HepG2 (cell line): ENCODE measurements around the gene DTX2. TPM values are rescaled to one million over a fixed set of nuclear protein-coding genes. Genes with fewer than 3 reads are reported as not detected.

ENCODE experiments used
- EZH2 ChIP-seq: conservative IDR thresholded peaks from 2 replicates; pipeline ENCODE4 v1.6.1; 2012; ENCODE audit warnings: mild to moderate bottlenecking, low read depth, low read length, moderate library complexity
- IRX3 ChIP-seq: sonication (generic); formaldehyde crosslinking; IDR thresholded peaks from 2 replicates; pipeline ENCODE4 v1.8.1; 2023; ENCODE audit warnings: mild to moderate bottlenecking, low read depth, missing genetic modification reagents, borderline replicate concordance
- KAT2B ChIP-seq: fragments of 150-350 bp; IDR thresholded peaks from 2 replicates; pipeline ENCODE4 v1.6.1; 2014; ENCODE audit warnings: low read depth, low read length, borderline replicate concordance
- KDM1A ChIP-seq: IDR thresholded peaks from 2 replicates; pipeline ENCODE4 v1.6.1; 2016; ENCODE audit warnings: missing compliant biosample characterization
- KLF9 ChIP-seq: IDR thresholded peaks from 2 replicates; pipeline ENCODE4 v1.6.1; 2016; ENCODE audit warnings: low read depth
- MEIS1 ChIP-seq: sonication (generic); formaldehyde crosslinking; IDR thresholded peaks from 2 replicates; pipeline ENCODE4 v1.9.0; 2021; ENCODE audit warnings: mild to moderate bottlenecking, missing genetic modification reagents, moderate library complexity, borderline replicate concordance
- PHF21A ChIP-seq: sonication (generic); formaldehyde crosslinking; IDR thresholded peaks from 2 replicates; pipeline ENCODE4 v1.5.0; 2020; ENCODE audit warnings: mild to moderate bottlenecking, missing genetic modification reagents
- POLR2G ChIP-seq: fragments of 200-400 bp; formaldehyde crosslinking; IDR thresholded peaks from 2 replicates; pipeline ENCODE4 v1.6.1; 2018; ENCODE audit warnings: mild to moderate bottlenecking, low read depth, low read length, moderate library complexity
- RELA ChIP-seq: sonication (generic); formaldehyde crosslinking; IDR thresholded peaks from 2 replicates; pipeline ENCODE4 v1.4.0; 2020; ENCODE audit warnings: missing genetic modification reagents
- SNAPC2 ChIP-seq: sonication (generic); formaldehyde crosslinking; IDR thresholded peaks from 2 replicates; pipeline ENCODE4 v1.8.1; 2022; ENCODE audit warnings: mild to moderate bottlenecking, missing genetic modification reagents
- SP140L ChIP-seq: sonication (generic); formaldehyde crosslinking; IDR thresholded peaks from 2 replicates; pipeline ENCODE4 v1.4.0; 2020; ENCODE audit warnings: missing genetic modification reagents, borderline replicate concordance
- SRF ChIP-seq: IDR thresholded peaks from 2 replicates; pipeline ENCODE4 v1.6.1; 2011; ENCODE audit warnings: mild to moderate bottlenecking, low read depth, low read length, moderate library complexity
- TAF15 ChIP-seq: fragments of 200-400 bp; formaldehyde crosslinking; IDR thresholded peaks from one replicate; pipeline ENCODE4 v1.6.1; 2018; ENCODE audit warnings: mild to moderate bottlenecking, low read depth, low read length; ENCODE audit not compliant: poor library complexity, severe bottlenecking
- THRA ChIP-seq: sonication (generic); formaldehyde crosslinking; IDR thresholded peaks from 2 replicates; pipeline ENCODE4 v1.4.0; 2020; ENCODE audit warnings: missing genetic modification reagents, borderline replicate concordance
- TSC22D2 ChIP-seq: sonication (generic); formaldehyde crosslinking; IDR thresholded peaks from 2 replicates; pipeline ENCODE4 v1.5.1; 2020; ENCODE audit warnings: missing genetic modification reagents, mild to moderate bottlenecking, borderline replicate concordance
- WIZ ChIP-seq: sonication (generic); formaldehyde crosslinking; IDR thresholded peaks from 2 replicates; pipeline ENCODE4 v1.5.1; 2020; ENCODE audit warnings: mild to moderate bottlenecking, missing genetic modification reagents
- ZHX1 ChIP-seq: sonication (generic); formaldehyde crosslinking; IDR thresholded peaks from 2 replicates; pipeline ENCODE4 v1.8.1; 2022; ENCODE audit warnings: low read depth, mild to moderate bottlenecking, missing genetic modification reagents
- ZNF3 ChIP-seq: IDR thresholded peaks from 2 replicates; pipeline ENCODE4 v1.7.0; 2017; ENCODE audit warnings: inconsistent platforms
- ZNF317 ChIP-seq: sonication (generic); formaldehyde crosslinking; IDR thresholded peaks from 2 replicates; pipeline ENCODE4 v1.5.0; 2020; ENCODE audit warnings: mild to moderate bottlenecking, missing genetic modification reagents
- ZNF367 ChIP-seq: sonication (generic); formaldehyde crosslinking; IDR thresholded peaks from 2 replicates; pipeline ENCODE4 v1.4.0; 2020; ENCODE audit warnings: missing genetic modification reagents, borderline replicate concordance
- ZNF552 ChIP-seq: sonication (generic); formaldehyde crosslinking; IDR thresholded peaks from 2 replicates; pipeline ENCODE4 v1.9.0; 2022; ENCODE audit warnings: missing genetic modification reagents, mild to moderate bottlenecking, borderline replicate concordance
- ZNF749 ChIP-seq: sonication (generic); formaldehyde crosslinking; IDR thresholded peaks from 2 replicates; pipeline ENCODE4 v1.8.0; 2022; ENCODE audit warnings: mild to moderate bottlenecking, missing genetic modification reagents, moderate library complexity, borderline replicate concordance
- ZNF768 ChIP-seq: sonication (generic); formaldehyde crosslinking; IDR thresholded peaks from 2 replicates; pipeline ENCODE4 v1.4.0; 2020; ENCODE audit warnings: missing genetic modification reagents
- ZNF773 ChIP-seq: sonication (generic); formaldehyde crosslinking; IDR thresholded peaks from 2 replicates; pipeline ENCODE4 v1.4.0; 2020; ENCODE audit warnings: missing genetic modification reagents, borderline replicate concordance
- ZSCAN22 ChIP-seq: sonication (generic); formaldehyde crosslinking; IDR thresholded peaks from 2 replicates; pipeline ENCODE4 v1.4.0; 2020; ENCODE audit warnings: mild to moderate bottlenecking, missing genetic modification reagents
- polyA plus RNA-seq, 8 experiments: library from polyadenylated mRNA; depleted of rRNA in 3 of 8; stranded (reverse) in 7 of 8; unstranded in 1 of 8; fragments of >200 nt; fragmentation: Illumina TruSeq in 4 of 8; extraction: Trizol in 4 of 8; gene quantifications; 2 replicates each; pipeline versions ENCODE4 v1.2.1 to v1.2.3, GENCODE V29; 2011 to 2016; ENCODE audit warnings: low read depth in 4 of 8, missing spikeins in 1 of 8, mixed read lengths in 1 of 8; ENCODE audit not compliant: insufficient read depth in 1 of 8
- total RNA-seq, 5 experiments: library from RNA; depleted of rRNA; stranded (reverse); fragments of >200 nt; fragmentation: Illumina TruSeq; extraction: Trizol; gene quantifications; 2 replicates each; pipeline ENCODE4 v1.2.3, GENCODE V29; 2016; ENCODE audit warnings: low read depth in 1 of 5
- TF ChIP-seq, protein P1 (sequence below): sonication (generic); formaldehyde crosslinking; IDR thresholded peaks from 2 replicates; pipeline ENCODE4 v1.4.0; 2020; ENCODE audit warnings: mild to moderate bottlenecking, low read depth, missing genetic modification reagents

Gene DTX2
- total and polyA plus RNA-seq, 2 of the 13 experiments (the other 11 are each of a cell fraction or from before 2014, with no cell fraction given) = 5.5 to 6.2 TPM

DNA sequence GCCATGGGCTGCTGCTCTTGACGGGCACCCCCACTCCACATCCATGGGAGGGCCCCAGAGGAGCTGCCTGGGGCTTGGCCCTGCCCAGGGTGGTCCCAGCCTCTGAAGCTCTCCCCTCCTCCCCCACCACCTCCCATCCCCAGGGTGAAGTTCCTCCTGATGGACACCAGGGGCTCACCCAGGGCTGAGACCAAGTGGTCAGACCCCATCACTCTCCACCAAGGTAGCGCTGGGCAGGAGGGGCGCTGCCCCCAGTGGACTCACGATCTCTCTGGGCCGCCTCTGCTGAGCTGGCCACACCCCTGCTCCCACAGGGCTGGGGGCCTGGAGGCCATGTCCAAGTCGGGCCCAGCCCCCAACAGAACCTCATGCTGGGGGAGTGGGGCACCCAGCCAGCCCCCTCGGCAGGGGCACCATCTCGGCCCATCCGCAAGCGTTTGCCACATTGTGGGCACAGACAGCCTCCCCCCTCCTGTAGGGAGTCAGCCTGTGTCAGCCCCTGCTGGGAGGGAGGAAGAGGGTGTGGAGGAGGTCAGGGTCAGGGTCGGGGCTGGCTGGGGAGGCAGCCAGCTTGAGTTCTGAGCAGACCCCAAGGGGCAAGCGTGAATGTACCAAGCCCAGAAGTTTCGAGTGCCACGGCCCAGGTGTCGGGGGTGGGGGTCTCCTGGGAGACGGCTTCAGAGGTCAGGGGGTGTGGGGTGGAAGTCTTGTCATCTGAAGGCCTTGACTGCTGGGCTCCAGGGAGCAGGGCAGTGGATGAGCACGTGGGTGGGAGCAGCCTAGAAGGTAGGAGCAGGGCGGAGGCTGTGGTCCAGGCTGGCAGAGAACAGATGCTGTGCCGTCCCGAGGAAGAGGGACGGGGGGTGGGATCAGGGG is 51.7 kb downstream of the DTX2 start (continued):
- TF ChIP-seq, protein P1, sequence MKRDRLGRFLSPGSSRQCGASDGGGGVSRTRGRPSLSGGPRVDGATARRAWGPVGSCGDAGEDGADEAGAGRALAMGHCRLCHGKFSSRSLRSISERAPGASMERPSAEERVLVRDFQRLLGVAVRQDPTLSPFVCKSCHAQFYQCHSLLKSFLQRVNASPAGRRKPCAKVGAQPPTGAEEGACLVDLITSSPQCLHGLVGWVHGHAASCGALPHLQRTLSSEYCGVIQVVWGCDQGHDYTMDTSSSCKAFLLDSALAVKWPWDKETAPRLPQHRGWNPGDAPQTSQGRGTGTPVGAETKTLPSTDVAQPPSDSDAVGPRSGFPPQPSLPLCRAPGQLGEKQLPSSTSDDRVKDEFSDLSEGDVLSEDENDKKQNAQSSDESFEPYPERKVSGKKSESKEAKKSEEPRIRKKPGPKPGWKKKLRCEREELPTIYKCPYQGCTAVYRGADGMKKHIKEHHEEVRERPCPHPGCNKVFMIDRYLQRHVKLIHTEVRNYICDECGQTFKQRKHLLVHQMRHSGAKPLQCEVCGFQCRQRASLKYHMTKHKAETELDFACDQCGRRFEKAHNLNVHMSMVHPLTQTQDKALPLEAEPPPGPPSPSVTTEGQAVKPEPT = no peak
- TF ChIP-seq ZNF552 (CRISPR knock-in tag) (no peak), PHF21A (CRISPR knock-in tag) (no peak), SRF (no peak), SP140L (CRISPR knock-in tag) (no peak), ZSCAN22 (CRISPR knock-in tag) (no peak), MEIS1 (no peak; the same call in 1 of the 2 replicates), KAT2B (no peak), EZH2 (no peak), IRX3 (CRISPR knock-in tag) (no peak), ZNF773 (CRISPR knock-in tag) (no peak), ZNF317 (no peak), ZNF768 (CRISPR knock-in tag) (no peak; the same call in 1 of the 2 replicates), SNAPC2 (CRISPR knock-in tag) (no peak), TSC22D2 (no peak), WIZ (CRISPR knock-in tag) (no peak), RELA (CRISPR knock-in tag) (no peak), POLR2G (no peak), ZNF367 (no peak), TAF15 (no peak), THRA (CRISPR knock-in tag) (no peak), KLF9 (CRISPR knock-in tag) (no peak), ZNF3 (no peak), ZHX1 (CRISPR knock-in tag) (no peak), KDM1A (no peak), ZNF749 (CRISPR knock-in tag) (no peak)
